Esophagus squamous epithelium (tissue), 4 donors: Measurements from ENCODE around the gene ORC1.

Source experiments
- CTCF ChIP-seq, 6 experiments: fragments of 450-650 bp in 4 of 6; fragments of 200-600 bp in 2 of 6; sonication (generic) in 2 of 6; IDR thresholded peaks; one replicate each; pipeline ENCODE4 v1.5.1; 2016 to 2019; ENCODE audit warnings: antibody characterized with exemption in 6 of 6, mild to moderate bottlenecking in 4 of 6, moderate library complexity in 4 of 6
- POLR2A ChIP-seq, 4 donors: fragments of 450-650 bp; IDR thresholded peaks; one replicate each; pipeline ENCODE4 v1.6.1; 2017; ENCODE audit warnings: antibody characterized with exemption in 4 of 4, mild to moderate bottlenecking in 4 of 4, moderate library complexity in 3 of 4

GRCh38 chr1:52366517-52366827, 37.8 kb downstream of the ORC1 start:
- no peak for TF ChIP-seq CTCF (IDR thresholded peaks at IDR 0.05)
- no peak for TF ChIP-seq POLR2A (IDR thresholded peaks at IDR 0.05)
